Measurements from ENCODE around the gene XKR7. TPM values are rescaled to one million over a fixed set of nuclear protein-coding genes. Genes with fewer than 3 reads are reported as not detected.

XKR7 gene
- total RNA-seq, 3 donors from 2014 or later (not counting 1 experiment from before 2014, with no cell fraction given) = not detected

GRCh38 chr20:32027643-32028042, 59.7 kb downstream of the XKR7 start:
- H3K27ac Mint-ChIP-seq = no peak overlapping the region
- intact Hi-C loops (cut with micrococcal nuclease) = no loop called here
- H3K4me3 Mint-ChIP-seq = no peak overlapping the region
- DNase-seq (no peak), ATAC-seq (no peak)
- no peaks in the 10 kb centered on the region for H3K36me3 ChIP-seq (ENCODE audit: control insufficient read depth, insufficient read depth, low read length)
- no peak overlapping the region for H3K27ac ChIP-seq (ENCODE audit: low read length)
- peaks cover 19% of the 10 kb centered on the region for H3K27me3 ChIP-seq (ENCODE audit: control insufficient read depth, insufficient read depth, low read length)
- TF ChIP-seq, protein P1, sequence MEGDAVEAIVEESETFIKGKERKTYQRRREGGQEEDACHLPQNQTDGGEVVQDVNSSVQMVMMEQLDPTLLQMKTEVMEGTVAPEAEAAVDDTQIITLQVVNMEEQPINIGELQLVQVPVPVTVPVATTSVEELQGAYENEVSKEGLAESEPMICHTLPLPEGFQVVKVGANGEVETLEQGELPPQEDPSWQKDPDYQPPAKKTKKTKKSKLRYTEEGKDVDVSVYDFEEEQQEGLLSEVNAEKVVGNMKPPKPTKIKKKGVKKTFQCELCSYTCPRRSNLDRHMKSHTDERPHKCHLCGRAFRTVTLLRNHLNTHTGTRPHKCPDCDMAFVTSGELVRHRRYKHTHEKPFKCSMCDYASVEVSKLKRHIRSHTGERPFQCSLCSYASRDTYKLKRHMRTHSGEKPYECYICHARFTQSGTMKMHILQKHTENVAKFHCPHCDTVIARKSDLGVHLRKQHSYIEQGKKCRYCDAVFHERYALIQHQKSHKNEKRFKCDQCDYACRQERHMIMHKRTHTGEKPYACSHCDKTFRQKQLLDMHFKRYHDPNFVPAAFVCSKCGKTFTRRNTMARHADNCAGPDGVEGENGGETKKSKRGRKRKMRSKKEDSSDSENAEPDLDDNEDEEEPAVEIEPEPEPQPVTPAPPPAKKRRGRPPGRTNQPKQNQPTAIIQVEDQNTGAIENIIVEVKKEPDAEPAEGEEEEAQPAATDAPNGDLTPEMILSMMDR (IDR thresholded peaks at IDR 0.05) = no peak
- no peaks in the 10 kb centered on the region for H3K9me3 Mint-ChIP-seq
- no peaks in the 10 kb centered on the region for H3K9me3 ChIP-seq (ENCODE audit: control insufficient read depth, insufficient read depth, low read length)
- H3K27me3 Mint-ChIP-seq (ENCODE audit: low read depth in 2 of 2) = peaks cover 16 to 46% of the 10 kb centered on the region in 2 donors
- H3K4me1 ChIP-seq (ENCODE audit: control insufficient read depth, insufficient read depth, low read length) = peaks cover 6% of the 10 kb centered on the region
- no peaks in the 10 kb centered on the region for H3K36me3 Mint-ChIP-seq
- H3K4me3 ChIP-seq (ENCODE audit: low read length) = no peak overlapping the region
- WGBS (ENCODE audit: insufficient coverage) = 93% methylated on average over 2 of the region's 3 CpGs
- no peaks in the 10 kb centered on the region for H3K4me1 Mint-ChIP-seq

DNA sequence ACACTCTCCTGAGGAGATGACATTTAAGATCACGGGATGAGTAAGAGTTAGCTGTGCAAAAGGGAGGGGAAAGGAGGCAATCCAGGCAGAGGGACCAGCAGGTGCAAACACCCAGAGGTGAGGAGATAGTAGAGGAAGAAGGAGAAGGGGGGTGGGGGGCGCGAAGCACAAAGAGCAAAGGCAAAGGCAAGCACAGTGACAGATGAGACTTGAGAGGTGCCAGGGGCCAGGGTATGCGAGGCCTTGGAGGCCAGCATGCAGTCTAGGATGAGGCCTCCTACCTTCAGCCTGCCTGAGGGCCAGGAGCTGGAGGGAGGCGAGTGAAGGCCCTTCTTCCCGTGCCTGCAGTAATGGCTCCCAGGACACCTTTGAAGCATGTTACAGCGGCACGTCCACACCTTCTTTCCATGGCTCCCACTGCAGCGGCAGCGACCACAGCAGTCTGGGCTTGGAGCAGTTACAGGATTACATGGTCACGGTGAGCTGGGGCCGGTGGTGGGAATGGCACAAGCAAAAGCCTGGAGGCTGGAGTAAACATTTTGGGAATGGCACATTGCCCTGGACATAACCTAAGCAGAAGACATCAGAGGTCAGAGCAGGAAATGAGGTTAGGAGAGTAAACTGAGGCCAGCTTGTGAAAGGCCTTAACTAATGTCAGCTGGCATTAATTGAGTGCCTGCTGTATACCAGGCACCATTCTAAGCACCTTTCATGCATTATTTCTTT, 60.9 kb downstream of the XKR7 start:
- Mint-ChIP-seq H3K4me1 (no peaks in the 10 kb centered on the region), H3K9me3 (no peaks in the 10 kb centered on the region), H3K27ac (no peak overlapping the region), H3K27me3 (ENCODE audit: low read depth in 2 of 2) (peaks cover 16 to 48% of the 10 kb centered on the region in 2 donors), H3K4me3 (no peak overlapping the region), H3K36me3 (no peaks in the 10 kb centered on the region)
- H3K4me3 ChIP-seq (ENCODE audit: low read length) = no peak overlapping the region
- DNase-seq = no peak
- H3K9me3 ChIP-seq (ENCODE audit: control insufficient read depth, insufficient read depth, low read length) = no peaks in the 10 kb centered on the region
- 81% methylated on average over 12 of the region's 12 CpGs for WGBS (ENCODE audit: insufficient coverage)
- H3K4me1 ChIP-seq (ENCODE audit: control insufficient read depth, insufficient read depth, low read length) = peaks cover 6% of the 10 kb centered on the region
- H3K27ac ChIP-seq (ENCODE audit: low read length) = no peak overlapping the region
- TF ChIP-seq, protein P1 (IDR thresholded peaks at IDR 0.05) = no peak
- H3K27me3 ChIP-seq (ENCODE audit: control insufficient read depth, insufficient read depth, low read length) = peaks cover 14% of the 10 kb centered on the region
- H3K36me3 ChIP-seq (ENCODE audit: control insufficient read depth, insufficient read depth, low read length) = no peaks in the 10 kb centered on the region
- no peak for ATAC-seq
- intact Hi-C loops (cut with micrococcal nuclease) = no loop called here

DNA sequence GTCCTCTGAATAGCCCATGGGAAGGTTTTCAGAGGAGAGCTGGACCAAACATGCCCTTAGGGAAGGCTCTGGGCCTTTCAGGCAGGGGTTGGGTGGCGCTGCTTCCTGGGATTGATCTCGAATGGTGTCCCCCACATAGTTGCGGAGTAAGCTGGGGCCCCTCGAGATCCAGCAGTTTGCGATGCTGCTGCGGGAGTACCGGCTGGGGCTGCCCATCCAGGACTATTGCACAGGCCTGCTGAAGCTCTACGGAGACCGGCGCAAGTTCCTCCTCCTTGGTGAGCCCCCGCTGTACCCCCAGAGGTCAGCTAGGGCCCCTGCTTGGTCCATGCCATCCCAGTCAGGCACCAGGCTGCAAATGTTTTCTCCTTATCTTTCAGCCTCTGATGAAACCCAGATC, 61.6 kb downstream of the XKR7 start:
- Mint-ChIP-seq H3K9me3 (no peaks in the 10 kb centered on the region), H3K27me3 (ENCODE audit: low read depth in 2 of 2) (peaks cover 16 to 54% of the 10 kb centered on the region in 2 donors), H3K4me1 (no peaks in the 10 kb centered on the region), H3K4me3 (no peak overlapping the region), H3K27ac (no peak overlapping the region), H3K36me3 (no peaks in the 10 kb centered on the region)
- TF ChIP-seq, protein P1 (IDR thresholded peaks at IDR 0.05) = no peak
- peaks cover 11% of the 10 kb centered on the region for H3K27me3 ChIP-seq (ENCODE audit: control insufficient read depth, insufficient read depth, low read length)
- H3K36me3 ChIP-seq (ENCODE audit: control insufficient read depth, insufficient read depth, low read length) = no peaks in the 10 kb centered on the region
- ATAC-seq (no peak), DNase-seq (no peak)
- H3K9me3 ChIP-seq (ENCODE audit: control insufficient read depth, insufficient read depth, low read length) = no peaks in the 10 kb centered on the region
- intact Hi-C loops (cut with micrococcal nuclease) = no loop called here
- WGBS (ENCODE audit: insufficient coverage) = 91% methylated on average over 11 of the region's 11 CpGs
- no peak overlapping the region for H3K4me3 ChIP-seq (ENCODE audit: low read length)
- H3K4me1 ChIP-seq (ENCODE audit: control insufficient read depth, insufficient read depth, low read length) = peaks cover 11% of the 10 kb centered on the region
- H3K27ac ChIP-seq (ENCODE audit: low read length) = no peak overlapping the region
